PC-9 (cell line): ENCODE measurements around the gene DCAF15.

ENCODE experiments used
- EZH2 ChIP-seq: fragments of 200-600 bp; sonication (generic); IDR thresholded peaks from 2 replicates; pipeline ENCODE4 v1.8.0; 2017; ENCODE audit warnings: antibody characterized with exemption, low read depth
- TF ChIP-seq, protein P1 (sequence below): fragments of 200-600 bp; sonication (generic); conservative IDR thresholded peaks from 2 replicates; pipeline ENCODE4 v1.6.1; 2017; ENCODE audit warnings: mixed run types, antibody characterized with exemption, mild to moderate bottlenecking, moderate library complexity

DNA sequence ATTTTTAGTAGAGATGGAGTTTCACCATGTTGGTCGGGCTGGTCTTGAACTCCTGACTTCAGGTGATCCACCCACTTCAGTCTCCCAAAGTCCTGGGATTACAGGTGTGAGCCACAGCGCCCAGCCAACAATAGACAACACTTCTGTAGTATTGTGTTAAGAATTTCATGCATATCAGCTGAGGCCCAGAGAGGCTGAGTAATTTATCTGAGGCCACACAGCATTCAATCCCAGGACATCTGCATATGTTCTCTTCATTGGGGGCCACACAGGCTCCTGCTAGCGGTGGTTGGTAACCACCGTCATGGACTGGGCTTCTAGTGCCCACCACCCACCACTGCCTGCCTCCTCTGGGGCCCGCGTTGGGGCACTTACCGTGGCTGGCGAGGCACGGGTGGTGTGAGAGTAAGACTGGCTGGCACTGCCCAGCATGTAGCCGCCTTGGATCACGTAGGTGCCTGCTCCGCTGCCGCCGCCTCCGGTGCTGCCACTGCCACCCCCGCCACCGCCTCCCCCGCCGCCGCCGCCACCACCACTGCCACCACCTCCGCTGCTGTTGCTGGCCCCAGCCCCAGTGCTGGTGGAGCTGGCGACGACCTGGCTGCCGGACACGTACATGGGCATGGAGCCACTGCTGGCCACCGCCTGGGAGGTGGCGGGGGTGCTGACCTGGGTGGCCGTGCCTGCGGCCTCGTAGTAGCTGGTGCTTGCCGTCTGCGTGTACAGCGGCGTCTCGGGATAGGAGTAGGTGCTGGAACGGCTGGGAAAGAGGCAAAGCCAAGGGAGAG, 20.3 kb downstream of the DCAF15 start:
- no peak for TF ChIP-seq EZH2
- TF ChIP-seq, protein P1, sequence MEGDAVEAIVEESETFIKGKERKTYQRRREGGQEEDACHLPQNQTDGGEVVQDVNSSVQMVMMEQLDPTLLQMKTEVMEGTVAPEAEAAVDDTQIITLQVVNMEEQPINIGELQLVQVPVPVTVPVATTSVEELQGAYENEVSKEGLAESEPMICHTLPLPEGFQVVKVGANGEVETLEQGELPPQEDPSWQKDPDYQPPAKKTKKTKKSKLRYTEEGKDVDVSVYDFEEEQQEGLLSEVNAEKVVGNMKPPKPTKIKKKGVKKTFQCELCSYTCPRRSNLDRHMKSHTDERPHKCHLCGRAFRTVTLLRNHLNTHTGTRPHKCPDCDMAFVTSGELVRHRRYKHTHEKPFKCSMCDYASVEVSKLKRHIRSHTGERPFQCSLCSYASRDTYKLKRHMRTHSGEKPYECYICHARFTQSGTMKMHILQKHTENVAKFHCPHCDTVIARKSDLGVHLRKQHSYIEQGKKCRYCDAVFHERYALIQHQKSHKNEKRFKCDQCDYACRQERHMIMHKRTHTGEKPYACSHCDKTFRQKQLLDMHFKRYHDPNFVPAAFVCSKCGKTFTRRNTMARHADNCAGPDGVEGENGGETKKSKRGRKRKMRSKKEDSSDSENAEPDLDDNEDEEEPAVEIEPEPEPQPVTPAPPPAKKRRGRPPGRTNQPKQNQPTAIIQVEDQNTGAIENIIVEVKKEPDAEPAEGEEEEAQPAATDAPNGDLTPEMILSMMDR = no peak
